Suppressor macrophage (primary cell): ENCODE measurements around the gene ZNF844.
A peak's percentile ranks its signal among the peaks of the same experiment; 100 is the strongest.
"Not testable (repeated sequence)": the region's sequence is repeated elsewhere in the genome, so short reads cannot be mapped to it uniquely, and the experiment has no call there.

Source experiments
- DNase-seq, 4 experiments: peaks; one replicate each; pipeline ENCODE4 v3.0.0-alpha.2; 2020 to 2022
- total RNA-seq, 17 experiments: gene quantifications; one replicate each; lab custom pipeline; 2026; ENCODE audit warnings: mixed read lengths in 6 of 17, inconsistent platforms in 3 of 17; lab: John Stamatoyannopoulos, UW

ZNF844 gene
- total RNA-seq: 0.88 to 8.8 (median 5.1) reads per million in 17 experiments

DNA sequence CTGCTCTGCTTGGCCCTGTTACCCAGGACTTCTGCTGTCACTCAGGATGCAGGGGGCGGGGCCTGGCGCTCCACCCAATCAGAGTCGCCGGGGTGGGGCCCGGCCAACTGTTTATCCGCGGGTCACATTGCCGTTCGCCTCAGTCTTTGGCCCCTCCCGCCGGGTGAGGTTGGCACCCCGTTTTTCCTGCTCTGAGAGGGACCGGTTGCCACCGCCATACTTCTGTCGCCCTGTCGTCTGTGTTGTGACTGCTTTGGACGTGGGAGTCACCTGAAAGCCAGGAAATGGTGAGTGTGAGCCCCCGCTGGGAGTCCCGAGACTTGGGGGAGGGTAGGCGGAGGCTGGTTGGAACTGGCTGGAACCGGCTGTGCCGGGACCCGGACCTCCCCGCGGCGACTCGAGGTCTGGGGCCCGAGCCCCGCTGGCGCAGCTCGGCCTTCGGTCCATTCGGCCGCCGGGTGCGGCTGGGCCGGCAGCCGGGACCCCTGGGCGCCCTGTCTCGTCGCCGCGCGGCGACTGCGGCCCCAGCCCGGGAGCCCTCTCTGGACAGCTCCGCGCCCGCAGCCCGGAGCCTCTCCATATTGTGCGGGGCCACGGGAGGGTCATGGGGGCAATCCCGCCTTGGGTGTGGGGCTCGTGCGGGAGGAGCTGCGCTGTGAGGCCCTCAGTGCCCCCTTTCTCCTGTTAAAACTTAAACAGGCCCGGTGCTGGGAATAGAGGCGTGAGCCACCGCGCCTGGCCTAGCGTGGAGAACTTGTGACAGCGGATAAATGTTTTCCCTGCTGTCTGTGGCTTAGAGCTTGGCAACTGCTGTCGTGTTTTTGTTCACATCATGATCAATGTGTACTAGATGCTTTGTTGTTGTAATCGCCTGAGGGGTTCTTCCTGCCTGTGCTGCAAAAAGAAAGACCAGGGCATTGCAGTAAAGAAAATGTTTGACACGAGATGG, at the start of gene ZNF844:
Gene ZNF844 (plus strand): TSS at position 142 of the 949 bp plus-strand sequence. CDS start 143 bp downstream, at position 285.
- peak; percentile 96 to 98 (median 98) for DNase-seq

DNA sequence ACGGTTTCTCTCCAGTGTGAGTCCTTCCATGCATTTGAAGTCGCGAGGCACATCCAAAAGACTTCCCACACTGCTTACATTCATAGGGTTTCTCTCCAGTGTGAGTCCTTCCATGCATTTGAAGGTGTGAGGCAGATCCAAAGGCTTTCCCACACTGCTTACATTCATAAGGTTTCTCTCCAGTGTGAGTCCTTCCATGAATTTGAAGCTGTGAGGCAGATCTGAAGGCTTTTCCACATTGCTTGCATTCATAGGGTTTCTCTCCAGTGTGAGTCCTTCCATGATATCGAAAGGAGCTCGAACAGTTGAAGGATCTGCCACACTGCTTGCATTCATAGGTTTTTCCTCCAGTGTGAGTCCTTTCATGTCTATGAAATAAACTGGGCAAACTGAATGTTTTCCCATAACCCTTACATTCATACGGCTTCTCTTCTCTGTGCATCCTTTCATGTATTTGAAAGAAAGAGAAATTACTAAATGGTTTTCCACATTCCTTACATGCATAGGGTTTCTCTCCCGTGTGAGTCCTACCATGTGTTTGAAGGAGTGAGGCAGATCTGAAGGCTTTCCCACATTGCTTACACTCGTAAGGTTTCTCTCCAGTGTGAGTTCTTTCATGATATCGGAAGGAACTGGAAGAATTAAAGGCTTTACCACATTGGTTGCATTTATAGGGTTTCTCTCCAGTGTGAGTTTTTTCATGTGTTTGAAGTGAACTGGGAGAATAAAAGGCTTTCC, 49.3 kb upstream of the ZNF844 start:
- no peak for DNase-seq

DNA sequence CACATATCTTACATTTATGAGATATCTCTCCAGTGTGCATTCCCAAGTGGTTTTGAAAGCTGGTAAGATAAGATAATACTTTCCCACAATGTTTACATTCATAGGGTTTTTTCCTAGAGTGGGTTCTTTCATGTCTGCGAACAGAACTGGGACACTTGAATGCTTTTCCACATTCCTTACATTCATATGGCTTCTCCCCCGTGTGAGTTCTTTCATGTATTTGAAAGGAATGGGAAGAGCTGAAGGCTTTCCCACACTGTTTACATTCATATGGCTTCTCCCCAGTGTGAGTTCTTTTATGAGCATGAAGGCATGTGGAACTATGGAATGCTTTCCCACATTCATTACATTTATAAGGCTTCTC, 48.8 kb upstream of the ZNF844 start:
- no peak for DNase-seq

DNA sequence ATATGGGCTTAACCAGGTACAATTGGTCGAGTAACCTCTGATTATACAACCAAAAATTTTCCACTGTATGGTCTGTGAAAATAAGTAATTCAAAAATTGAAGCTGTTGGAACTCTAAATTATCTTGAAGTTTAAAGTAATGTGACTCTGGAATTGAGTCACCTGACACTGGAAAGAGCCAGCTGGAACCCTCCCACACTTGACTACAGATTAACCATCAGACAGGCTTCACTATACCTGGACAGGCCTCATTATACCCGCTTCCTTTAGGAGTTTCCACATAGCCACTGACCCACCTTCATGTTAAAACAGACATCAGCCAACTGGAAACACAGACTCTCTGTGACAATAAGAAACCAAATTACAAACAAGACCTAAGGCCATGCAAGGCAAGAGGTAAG, 30.3 kb upstream of the ZNF844 start:
- DNase-seq: no peak

DNA sequence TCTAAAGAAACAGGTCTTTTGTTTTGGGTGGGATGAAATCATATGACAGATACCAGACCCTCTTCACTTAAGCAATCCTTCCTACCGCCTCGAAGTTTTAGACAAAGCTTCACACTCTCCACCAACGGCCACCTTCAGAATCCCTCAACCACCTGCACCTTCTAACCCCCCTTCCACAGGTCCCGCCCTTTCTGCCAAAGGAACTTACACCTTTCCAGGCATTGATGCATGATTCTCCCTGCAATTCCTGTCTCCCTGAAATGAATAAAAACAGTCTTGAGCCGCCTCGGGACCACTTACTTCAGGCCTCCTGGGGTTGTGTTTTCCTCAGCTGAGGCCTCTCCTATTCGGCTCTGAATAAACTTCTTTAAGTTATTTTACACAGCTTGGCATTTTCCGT, 29.9 kb upstream of the ZNF844 start:
- no peak for DNase-seq

DNA sequence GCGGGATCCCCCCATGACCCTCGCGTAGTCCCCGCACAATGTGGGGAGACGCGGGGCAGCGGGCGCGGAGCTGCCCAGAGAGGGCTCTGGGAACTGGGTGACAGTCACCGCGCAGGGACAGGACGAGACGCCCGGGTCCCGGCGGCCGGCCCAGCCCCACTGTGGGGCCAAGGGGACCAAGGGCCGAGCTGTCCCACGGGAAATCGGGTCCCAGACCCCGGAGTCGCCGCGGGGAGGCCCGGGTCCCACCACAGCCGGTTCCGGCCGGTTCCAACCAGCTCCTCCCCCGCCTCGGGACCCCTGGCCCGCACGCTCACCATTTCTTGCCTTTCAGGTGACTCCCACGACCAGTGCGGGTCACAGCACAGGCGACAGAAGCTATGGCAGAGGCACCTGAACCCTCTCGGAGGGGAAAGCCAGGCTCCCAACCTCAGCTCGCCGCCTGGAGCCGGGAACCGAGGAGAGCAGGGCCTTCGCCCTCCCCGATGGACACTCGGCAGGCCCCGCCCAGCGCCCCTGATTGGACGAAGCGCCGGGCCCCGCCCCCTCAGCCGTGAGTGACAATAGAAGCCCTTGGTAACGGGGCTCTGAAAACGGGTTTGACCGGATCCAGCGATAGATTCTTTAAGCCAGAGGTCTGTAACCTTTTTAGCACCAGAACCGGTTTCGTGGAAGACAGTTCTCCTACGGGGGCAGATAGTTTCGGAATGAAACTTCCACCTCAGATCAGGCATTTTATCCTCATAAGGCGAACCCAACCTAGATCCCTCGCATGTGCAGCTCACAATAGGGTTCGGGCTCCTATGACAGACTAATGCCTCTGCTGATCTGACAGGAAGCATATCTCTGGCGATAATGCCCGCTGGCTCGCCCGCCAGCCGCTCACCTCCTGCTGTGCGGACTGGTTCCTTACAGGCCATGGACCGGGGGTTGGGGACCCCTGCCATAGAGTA, 29.0 kb upstream of the ZNF844 start, which contains the start of gene ZNF433:
Gene ZNF433 (minus strand): TSS at position 460 of the 953 bp plus-strand sequence. CDS start 140 bp downstream, at position 320.
- DNase-seq: peak; percentile 89 to 96 (median 92)

DNA sequence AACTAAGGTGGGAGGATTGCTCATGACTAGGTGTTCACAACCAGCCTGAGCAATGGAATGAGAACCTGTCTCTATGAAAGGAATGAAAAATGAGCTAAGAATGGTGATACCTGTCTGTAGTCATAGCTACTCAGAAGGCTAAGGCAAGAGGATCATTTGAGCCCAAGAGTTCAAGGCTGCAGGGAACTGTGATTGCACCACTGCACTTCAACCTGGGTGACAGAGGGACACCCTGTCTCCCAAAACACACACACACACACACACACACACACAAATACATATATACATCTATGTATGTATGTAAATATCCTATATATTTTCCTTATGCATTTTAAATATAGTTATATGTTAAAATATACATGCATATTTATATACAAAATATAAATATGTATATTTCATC, 21.6 kb upstream of the ZNF844 start:
- DNase-seq: no peak

DNA sequence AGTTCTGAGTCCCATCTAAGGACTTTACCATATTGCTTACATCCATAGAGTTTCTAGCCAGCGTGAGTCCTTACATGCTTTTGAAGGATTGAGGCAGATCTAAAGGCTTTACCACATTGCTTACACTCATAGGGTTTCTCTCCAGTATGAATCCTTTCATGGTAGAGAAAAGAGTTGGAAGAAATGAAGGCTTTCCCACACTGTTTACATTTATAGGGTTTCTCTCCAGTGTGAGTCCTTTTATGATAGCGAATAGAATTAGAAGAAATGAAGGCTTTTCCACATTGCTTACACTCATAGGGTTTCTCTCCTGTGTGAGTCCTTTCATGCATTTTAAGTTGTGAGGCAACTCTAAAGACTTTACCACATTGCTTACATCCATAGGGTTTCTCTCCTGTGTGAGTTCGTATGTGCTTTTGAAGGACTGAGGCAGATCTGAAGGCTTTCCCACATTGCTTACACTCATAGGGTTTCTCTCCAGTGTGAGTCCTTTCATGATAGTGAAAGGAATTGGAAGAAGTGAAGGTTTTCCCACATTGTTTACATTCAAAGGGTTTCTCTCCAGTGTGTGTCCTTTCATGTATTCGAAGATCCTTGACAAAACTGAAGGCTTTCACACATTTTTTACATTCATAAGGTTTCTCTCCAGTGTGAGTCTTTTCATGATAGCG, 20.6 kb upstream of the ZNF844 start:
- no peak for DNase-seq

DNA sequence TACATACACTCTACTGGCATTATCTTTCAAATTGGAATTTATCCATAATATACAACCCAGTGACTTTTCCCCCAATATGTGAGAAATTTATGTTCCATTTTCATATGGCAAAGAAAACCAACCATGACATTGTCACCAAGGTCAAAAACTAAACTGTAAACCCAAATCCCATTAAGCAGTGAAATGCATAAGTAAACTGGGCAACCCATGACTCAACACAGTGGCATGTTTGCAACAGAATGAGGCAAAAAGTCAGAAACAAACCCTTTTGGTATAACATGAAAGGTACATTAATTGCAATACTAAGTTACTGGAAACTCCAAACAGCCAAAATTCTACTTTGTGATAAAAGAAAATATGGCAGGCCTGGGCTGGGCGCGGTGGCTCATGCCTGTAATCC, 16.7 kb upstream of the ZNF844 start:
- DNase-seq: no peak

DNA sequence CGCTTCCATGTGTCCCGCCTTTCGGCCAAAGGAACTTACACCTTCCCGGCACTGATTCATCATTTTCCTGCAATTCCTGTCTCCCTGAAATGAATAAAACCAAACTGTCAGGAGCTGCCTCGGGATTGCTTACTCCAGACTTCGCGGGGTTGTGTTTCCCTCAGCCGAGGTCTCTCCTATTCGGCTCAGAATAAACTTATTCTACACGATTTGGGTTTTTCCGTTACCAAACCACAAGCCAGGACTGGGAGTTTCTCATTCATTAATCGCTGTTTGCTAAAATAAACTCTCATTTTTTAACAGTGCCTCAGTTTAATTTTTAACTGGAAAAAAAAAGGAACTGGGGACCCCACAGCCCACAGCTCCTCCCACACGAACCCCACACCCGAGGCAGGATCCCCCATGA, 12.4 kb upstream of the ZNF844 start:
- DNase-seq: peak in 1 of 4 experiments; percentile 8

DNA sequence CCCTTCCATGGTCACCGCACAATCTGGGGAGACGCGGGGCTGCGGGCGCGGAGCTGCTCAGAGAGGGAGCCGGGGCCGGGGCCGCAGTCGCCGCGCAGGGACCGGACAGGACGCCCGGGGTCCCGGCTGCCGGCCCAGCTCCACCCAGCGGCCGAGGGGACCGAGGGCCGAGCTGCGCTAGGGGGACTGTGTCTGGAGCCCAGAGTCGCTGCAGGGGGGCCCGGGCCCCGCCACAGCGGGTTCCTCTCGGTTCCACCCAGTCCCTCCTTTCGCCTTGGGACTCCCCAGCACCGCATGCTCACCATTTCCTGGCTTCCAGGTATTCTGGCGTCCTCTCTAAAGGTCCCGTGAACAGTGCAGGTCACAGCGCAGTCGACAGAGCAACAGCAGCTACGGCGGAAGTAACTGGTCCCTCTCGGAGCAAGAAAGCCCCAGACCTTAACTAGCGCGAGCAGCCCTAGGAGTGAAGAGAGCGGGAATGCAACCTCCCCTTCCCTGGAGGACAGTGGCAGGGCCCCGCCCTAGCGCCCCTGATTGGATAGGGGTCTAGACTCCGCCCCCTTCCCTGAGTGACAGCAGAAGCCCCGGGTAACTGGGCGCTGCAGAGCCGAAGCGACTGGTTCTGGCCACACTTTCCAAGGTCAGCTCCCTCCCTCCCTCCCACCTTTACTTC, 11.9 kb upstream of the ZNF844 start, which contains the start of gene ZNF878:
Gene ZNF878 (minus strand): TSS at position 465 of the 673 bp plus-strand sequence. CDS start 160 bp downstream, at position 305.
- DNase-seq: peak; percentile 84 to 92 (median 87)

DNA sequence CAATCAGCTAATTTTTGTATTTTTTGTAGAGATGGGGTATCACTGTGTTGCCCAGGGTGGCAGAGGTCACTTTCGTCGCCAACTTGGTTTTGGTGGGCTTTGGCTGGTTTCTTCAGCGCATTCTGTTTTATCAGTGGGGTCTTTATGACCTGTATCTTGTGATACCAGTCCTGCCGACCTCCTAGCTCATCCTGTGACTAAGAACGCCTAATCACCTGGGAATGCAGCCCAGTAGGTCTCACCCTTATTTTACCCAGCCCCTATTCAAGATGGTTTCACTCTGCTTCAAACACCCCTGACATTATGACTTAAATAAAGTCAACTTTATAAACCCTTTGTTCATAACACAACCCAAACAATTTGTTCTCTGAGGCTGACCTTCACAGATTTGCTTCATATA, 8.7 kb upstream of the ZNF844 start:
- DNase-seq: no peak

DNA sequence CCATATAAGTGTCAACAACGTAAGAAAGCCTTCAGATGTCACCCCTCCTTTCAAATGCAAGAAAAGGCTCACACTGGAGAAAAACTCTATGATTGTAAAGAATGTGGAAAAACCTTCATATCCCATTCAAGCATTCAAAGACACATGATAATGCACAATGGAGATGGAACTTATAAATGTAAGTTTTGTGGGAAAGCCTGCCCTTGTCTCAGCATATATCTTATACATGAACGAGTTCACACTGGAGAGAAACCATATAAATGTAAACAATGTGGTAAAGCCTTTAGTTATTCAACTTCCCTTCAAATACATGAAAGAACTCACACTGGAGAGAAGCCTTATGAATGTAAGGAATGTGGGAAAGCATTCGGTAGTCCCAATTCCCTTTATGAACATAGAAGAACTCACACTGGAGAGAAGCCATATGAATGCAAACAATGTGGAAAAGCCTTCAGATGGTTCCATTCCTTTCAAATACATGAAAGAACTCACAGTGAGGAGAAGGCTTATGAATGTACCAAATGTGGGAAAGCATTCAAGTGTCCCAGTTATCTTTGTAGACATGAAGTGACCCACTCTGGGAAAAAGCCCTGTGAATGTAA, 11.1 kb downstream of the ZNF844 start:
- DNase-seq: no peak

DNA sequence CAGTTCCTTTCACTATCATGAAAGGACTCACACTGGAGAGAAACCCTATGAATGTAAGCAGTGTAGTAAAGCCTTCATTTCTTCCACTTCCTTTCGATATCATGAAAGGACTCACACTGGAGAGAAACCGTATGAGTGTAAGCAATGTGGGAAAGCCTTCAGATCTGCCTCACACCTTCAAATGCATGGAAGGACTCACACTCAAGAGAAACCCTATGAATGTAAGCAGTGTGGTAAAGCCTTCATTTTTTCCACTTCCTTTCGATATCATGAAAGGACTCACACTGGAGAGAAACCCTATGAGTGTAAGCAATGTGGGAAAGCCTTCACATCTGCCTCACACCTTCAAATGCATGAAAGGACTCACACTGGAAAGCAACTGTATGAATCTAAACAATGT, 11.8 kb downstream of the ZNF844 start:
- not testable (repeated sequence) for DNase-seq

DNA sequence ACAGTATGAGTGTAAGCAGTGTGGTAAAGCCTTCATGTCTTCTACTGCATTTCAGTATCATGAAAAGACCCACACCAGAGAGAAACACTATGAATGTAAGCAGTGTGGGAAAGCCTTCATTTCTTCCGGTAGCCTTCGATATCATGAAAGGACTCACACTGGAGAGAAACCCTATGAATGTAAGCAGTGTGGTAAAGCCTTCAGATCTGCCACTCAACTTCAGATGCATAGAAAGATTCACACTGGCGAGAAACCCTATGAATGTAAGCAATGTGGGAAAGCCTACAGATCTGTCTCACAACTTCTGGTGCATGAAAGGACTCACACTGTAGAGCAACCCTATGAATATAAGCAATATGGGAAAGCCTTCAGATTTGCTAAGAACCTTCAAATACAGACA, 12.8 kb downstream of the ZNF844 start:
- no peak for DNase-seq

DNA sequence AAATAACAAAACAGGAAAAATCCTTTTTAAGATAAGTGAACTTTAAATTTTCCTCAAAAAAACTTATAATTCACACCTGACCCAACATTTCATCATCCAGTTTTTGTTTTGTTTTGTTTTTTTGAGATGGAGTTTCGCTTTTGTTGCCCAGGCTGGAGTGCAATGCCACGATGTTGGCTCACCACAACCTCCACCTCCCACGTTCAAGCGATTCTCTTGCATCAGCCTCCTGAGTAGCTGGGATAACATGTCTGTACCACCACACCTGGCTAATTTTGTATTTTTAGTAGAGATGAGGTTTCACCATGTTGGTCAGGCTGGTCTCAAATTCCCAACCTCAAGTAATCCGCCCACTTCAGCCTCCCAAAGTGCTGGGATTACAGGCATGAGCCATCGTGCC, 18.8 kb downstream of the ZNF844 start:
- not testable (repeated sequence) for DNase-seq

DNA sequence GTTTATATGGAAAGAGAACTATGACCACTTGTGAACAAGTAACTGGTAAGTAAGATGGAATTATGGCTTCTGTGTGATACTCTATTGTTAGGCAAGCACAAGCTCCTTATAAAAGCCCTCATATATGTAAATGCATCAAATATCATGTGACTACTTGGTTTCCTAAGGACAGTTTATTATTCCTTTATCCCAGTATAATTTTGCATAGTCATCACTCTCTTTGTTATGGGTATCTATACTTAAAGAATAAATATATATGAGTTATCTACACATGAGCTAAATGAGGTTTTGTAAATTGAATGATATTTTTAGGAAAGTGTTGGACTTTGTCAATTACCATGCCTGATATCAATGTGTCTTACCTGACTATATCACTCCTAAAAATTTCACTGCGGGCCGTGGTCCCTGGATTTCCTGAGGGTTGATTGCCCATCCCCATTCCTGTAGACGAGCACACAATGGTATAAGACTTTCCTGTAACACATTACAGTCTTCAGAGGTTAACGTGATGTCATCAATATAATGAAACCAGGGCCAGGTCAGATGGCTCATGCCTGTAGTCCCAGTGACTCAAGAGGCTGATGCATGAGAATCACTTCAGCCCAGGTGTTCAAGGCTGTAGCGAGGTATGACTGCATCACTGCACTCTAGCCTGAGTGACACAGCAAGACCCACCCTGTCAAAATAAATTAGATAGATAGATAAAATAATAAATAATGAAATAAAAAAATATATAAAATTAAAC, 20.7 kb downstream of the ZNF844 start:
- DNase-seq: no peak

DNA sequence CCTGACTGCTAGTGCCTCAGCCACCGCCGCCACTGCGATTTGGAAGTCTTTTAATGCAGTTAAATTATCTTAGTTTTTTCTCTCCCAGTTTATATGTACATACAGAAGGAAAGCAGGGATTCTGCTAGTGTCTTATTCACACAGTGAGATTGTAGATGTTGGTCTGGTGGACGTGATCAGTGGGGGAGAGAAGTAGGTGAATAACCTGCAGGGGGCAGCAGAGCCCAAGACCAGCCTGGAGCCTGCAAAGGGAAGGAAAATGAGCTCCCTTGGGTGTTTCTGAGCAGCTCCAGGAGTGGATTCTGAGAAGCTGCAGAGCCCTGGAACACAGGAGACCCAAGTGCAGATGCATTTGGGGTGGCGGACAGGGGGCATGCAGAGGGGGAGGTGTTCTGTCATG, 26.3 kb downstream of the ZNF844 start:
- DNase-seq: peak; percentile 70 to 85 (median 72)

DNA sequence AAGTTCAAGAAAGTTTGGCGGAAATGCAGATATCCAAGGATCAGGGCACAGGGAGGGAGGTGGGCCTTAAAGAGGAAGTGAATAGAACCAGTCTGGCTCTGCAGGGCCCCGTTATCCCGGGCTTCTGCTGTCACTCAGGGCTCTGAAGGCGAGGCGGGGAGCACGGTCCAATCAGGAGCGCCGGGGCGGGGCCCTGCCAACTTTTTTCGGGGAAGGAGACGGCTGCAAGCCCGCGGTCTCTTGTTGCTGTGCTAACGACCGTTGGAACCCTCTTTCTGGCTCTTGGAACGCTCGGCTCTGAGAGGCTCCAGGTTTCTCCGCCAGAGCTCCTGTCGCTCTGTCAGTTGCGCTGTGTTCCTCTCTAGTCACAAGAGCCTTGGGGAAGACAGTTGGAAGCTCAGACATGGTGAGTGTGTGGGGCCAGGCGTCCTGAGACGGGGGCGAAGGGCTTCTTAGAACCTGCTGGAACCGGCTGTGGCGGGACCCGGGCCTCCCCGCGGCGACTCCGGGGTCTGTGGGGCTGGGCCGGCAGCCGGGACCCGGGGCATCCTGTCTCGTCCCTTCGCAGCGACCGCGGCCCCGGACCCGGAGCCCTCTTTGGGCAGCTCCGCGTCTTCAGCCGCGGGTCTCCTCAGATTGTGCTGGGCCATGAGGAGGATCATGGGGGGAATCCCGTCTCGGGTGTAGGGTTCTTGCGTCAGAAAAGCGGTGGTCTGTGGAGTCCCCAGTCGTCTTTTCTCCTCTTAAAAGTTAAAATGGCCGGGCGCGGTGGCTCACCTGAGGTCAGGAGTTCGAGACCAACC, 27.7 kb downstream of the ZNF844 start:
- DNase-seq: peak; percentile 86 to 94 (median 90)
